Dedifferentiated amniotic fluid mesenchymal stem cell (primary cell): ENCODE data around the gene GTPBP1.

Source experiments
- DNase-seq: peaks from one replicate; pipeline ENCODE4 v3.0.0-alpha.2; 2016; ENCODE audit errors: extremely low spot score

Gene GTPBP1

GRCh38 chr22:38740116-38740723 lies 34.5 kb downstream of the GTPBP1 start:
- no peak for DNase-seq

- no peak for DNase-seq
Observed at GRCh38 chr22:38740754-38741153, 35.0 kb downstream of the GTPBP1 start.

- DNase-seq = no peak
Observed at GRCh38 chr22:38741166-38741565, 35.4 kb downstream of the GTPBP1 start.

- DNase-seq = no peak
Observed at GRCh38 chr22:38741576-38741975, 35.8 kb downstream of the GTPBP1 start.

GRCh38 chr22:38742176-38742942 lies 36.6 kb downstream of the GTPBP1 start:
- DNase-seq = no peak

GRCh38 chr22:38744981-38745380 lies 39.2 kb downstream of the GTPBP1 start:
- no peak for DNase-seq

- no peak for DNase-seq
Observed at GRCh38 chr22:38745676-38746460, 40.1 kb downstream of the GTPBP1 start.

GRCh38 chr22:38748487-38749136 lies 42.9 kb downstream of the GTPBP1 start:
- DNase-seq = no peak

- no peak for DNase-seq
Observed at GRCh38 chr22:38750104-38750503, 44.4 kb downstream of the GTPBP1 start.

- no peak for DNase-seq
Observed at GRCh38 chr22:38750638-38751037, 44.9 kb downstream of the GTPBP1 start.

GRCh38 chr22:38751066-38751421 lies 45.3 kb downstream of the GTPBP1 start:
- DNase-seq = no peak

- DNase-seq = no peak
Observed at GRCh38 chr22:38751422-38752346, 45.9 kb downstream of the GTPBP1 start.

GRCh38 chr22:38753948-38754750 lies 48.4 kb downstream of the GTPBP1 start:
- DNase-seq = no peak

- DNase-seq = no peak
Observed at GRCh38 chr22:38754751-38755154, 49.0 kb downstream of the GTPBP1 start.

GRCh38 chr22:38755155-38755910 lies 49.6 kb downstream of the GTPBP1 start:
- peak; percentile 36 for DNase-seq

- peak; percentile 70 for DNase-seq
Observed at GRCh38 chr22:38755911-38756532, 50.3 kb downstream of the GTPBP1 start, which contains the start of gene SUN2. Gene SUN2 (minus strand): TSS chr22:38755998. CDS start chr22:38752628, 3,370 bp downstream.

- no peak for DNase-seq
Observed at GRCh38 chr22:38756711-38757463, 51.1 kb downstream of the GTPBP1 start.

GRCh38 chr22:38757464-38757757 lies 51.7 kb downstream of the GTPBP1 start:
- DNase-seq = no peak
